HG02623 (cell line): ENCODE measurements around the gene SHCBP1L.

ENCODE experiments used
- ATAC-seq: cut with Tn5 transposase; IDR thresholded peaks from one replicate; pipeline ENCODE4 v1.9.1; 2021; ENCODE audit warnings: moderate library complexity; ENCODE audit not compliant: unreplicated experiment

The SHCBP1L gene

GRCh38 chr1:182952677-182953444 lies at the start of gene SHCBP1L:
SHCBP1L (minus strand) TSS chr1:182953166; CDS start chr1:182953133, 33 bp downstream.
- ATAC-seq, result no peak

- ATAC-seq, result no peak
These were observed 49.3 kb upstream of the SHCBP1L start for GRCh38 chr1:183002267-183002666.

- ATAC-seq, result no peak
These were observed 47.4 kb upstream of the SHCBP1L start for GRCh38 chr1:183000167-183000962.

GRCh38 chr1:182998482-182998881 lies 45.5 kb upstream of the SHCBP1L start:
- no peak for ATAC-seq

- ATAC-seq, result no peak
These were observed 43.9 kb upstream of the SHCBP1L start for GRCh38 chr1:182996816-182997215.

GRCh38 chr1:182995894-182996293 lies 42.9 kb upstream of the SHCBP1L start:
- ATAC-seq, result no peak

GRCh38 chr1:182993746-182994145 lies 40.8 kb upstream of the SHCBP1L start:
- ATAC-seq, result no peak

- no peak for ATAC-seq
These were observed 37.6 kb upstream of the SHCBP1L start for GRCh38 chr1:182990413-182991144.

GRCh38 chr1:182985876-182986275 lies 32.9 kb upstream of the SHCBP1L start:
- ATAC-seq, result no peak

- ATAC-seq, result no peak
These were observed 31.7 kb upstream of the SHCBP1L start for GRCh38 chr1:182984621-182985020.

GRCh38 chr1:182984138-182984537 lies 31.2 kb upstream of the SHCBP1L start:
- ATAC-seq, result no peak

- ATAC-seq, result no peak
These were observed 25.3 kb upstream of the SHCBP1L start for GRCh38 chr1:182978151-182978853.

- ATAC-seq, result no peak
These were observed 24.5 kb upstream of the SHCBP1L start for GRCh38 chr1:182977480-182977879.

GRCh38 chr1:182974506-182975191 lies 21.7 kb upstream of the SHCBP1L start:
- no peak for ATAC-seq

- ATAC-seq, result no peak
These were observed 19.9 kb upstream of the SHCBP1L start for GRCh38 chr1:182972829-182973228.

- ATAC-seq, result no peak
These were observed 19.3 kb upstream of the SHCBP1L start for GRCh38 chr1:182972231-182972630.

- ATAC-seq, result no peak
These were observed 18.3 kb upstream of the SHCBP1L start for GRCh38 chr1:182971219-182971618.

GRCh38 chr1:182968836-182969734 lies 16.1 kb upstream of the SHCBP1L start:
- no peak for ATAC-seq

GRCh38 chr1:182968151-182968741 lies 15.3 kb upstream of the SHCBP1L start:
- ATAC-seq, result no peak
